HCEC 1CT (cell line): ENCODE measurements around the gene ADARB2.

ENCODE experiments used
- DNase-seq: peaks from one replicate; pipeline ENCODE4 v3.0.0-alpha.2; 2017

Gene ADARB2

GRCh38 chr10:1609648-1609970 lies 127.7 kb downstream of the ADARB2 start:
- no peak for DNase-seq

GRCh38 chr10:1608851-1609647 lies 128.3 kb downstream of the ADARB2 start:
- no peak for DNase-seq

GRCh38 chr10:1608408-1608807 lies 128.9 kb downstream of the ADARB2 start:
- no peak for DNase-seq

GRCh38 chr10:1607466-1607865 lies 129.9 kb downstream of the ADARB2 start:
- DNase-seq = no peak

- DNase-seq = no peak
Measured at GRCh38 chr10:1605999-1606940, 131.1 kb downstream of the ADARB2 start.

GRCh38 chr10:1605121-1605520 lies 132.2 kb downstream of the ADARB2 start:
- no peak for DNase-seq

GRCh38 chr10:1604246-1604645 lies 133.1 kb downstream of the ADARB2 start:
- no peak for DNase-seq

GRCh38 chr10:1603181-1603580 lies 134.1 kb downstream of the ADARB2 start:
- DNase-seq = no peak

GRCh38 chr10:1602037-1602484 lies 135.3 kb downstream of the ADARB2 start:
- DNase-seq = no peak

- no peak for DNase-seq
Measured at GRCh38 chr10:1601406-1601805, 135.9 kb downstream of the ADARB2 start.

- no peak for DNase-seq
Measured at GRCh38 chr10:1600861-1601260, 136.5 kb downstream of the ADARB2 start.

GRCh38 chr10:1598393-1599153 lies 138.8 kb downstream of the ADARB2 start:
- no peak for DNase-seq

- DNase-seq = no peak
Measured at GRCh38 chr10:1597370-1598146, 139.8 kb downstream of the ADARB2 start.

- no peak for DNase-seq
Measured at GRCh38 chr10:1596482-1597099, 140.7 kb downstream of the ADARB2 start.

- DNase-seq = no peak
Measured at GRCh38 chr10:1595726-1596125, 141.6 kb downstream of the ADARB2 start.

GRCh38 chr10:1595242-1595600 lies 142.1 kb downstream of the ADARB2 start:
- DNase-seq = no peak

GRCh38 chr10:1594372-1595241 lies 142.7 kb downstream of the ADARB2 start:
- no peak for DNase-seq

GRCh38 chr10:1591742-1592141 lies 145.6 kb downstream of the ADARB2 start:
- no peak for DNase-seq

- no peak for DNase-seq
Measured at GRCh38 chr10:1591045-1591444, 146.3 kb downstream of the ADARB2 start.

- DNase-seq = no peak
Measured at GRCh38 chr10:1589257-1589656, 148.1 kb downstream of the ADARB2 start.

- no peak for DNase-seq
Measured at GRCh38 chr10:1582739-1583138, 154.6 kb downstream of the ADARB2 start.
